GM12878 (cell line): ENCODE measurements around the gene LIMA1. TPM values are rescaled to one million over a fixed set of nuclear protein-coding genes. Genes with fewer than 3 reads are reported as not detected.

Experiments used
- ATAC-seq: fragments of 200-7000 bp; cut with Tn5 transposase; 3 replicates; pipeline ENCODE4 v1.9.1; 2020; ENCODE audit warnings: mild to moderate bottlenecking, moderate library complexity
- BruUV-seq: library from RNA; stranded (reverse); fragments of 400-500 nt; replicated peaks from 2 replicates; lab custom pipeline; 2021; lab: Mats Ljungman, UMichigan
- CTCF ChIA-PET: fragments of 300-600 bp; sonication (Branson Sonifier 250); formaldehyde crosslinking; extraction: SDS; loops from one replicate; lab custom pipeline; 2021; ENCODE audit warnings: inconsistent platforms; lab: Yijun Ruan, JAX
- POLR2A ChIA-PET: fragments of 350-600 bp; formaldehyde crosslinking; extraction: SDS; loops from one replicate; lab custom pipeline; 2021; ENCODE audit warnings: inconsistent platforms; lab: Charles Lee
- RAD21 ChIA-PET: fragments of 300-600 bp; sonication (Branson Sonifier 250); formaldehyde crosslinking; loops from one replicate; lab custom pipeline; 2023; ENCODE audit warnings: antibody characterized with exemption; ENCODE audit not compliant: unreplicated experiment; lab: Charles Lee
- SMC1A ChIA-PET: fragments of 300-600 bp; sonication (Branson Sonifier 250); formaldehyde crosslinking; loops from one replicate; lab custom pipeline; 2023; ENCODE audit not compliant: unreplicated experiment, uncharacterized antibody; lab: Charles Lee
- DNase-seq: peaks from one replicate; pipeline ENCODE4 v3.0.0-alpha.2; 2011; ENCODE audit warnings: low read depth, low spot score
- FAIRE-seq: peaks from 3 replicates; lab custom pipeline; 2011; peaks lifted over from hg19 to GRCh38; lab: Jason Lieb, UNC
- H2AFZ ChIP-seq: 2 replicates; pipeline ENCODE4 v1.6.0; 2011; ENCODE audit warnings: low read depth, low read length, control low read depth; ENCODE audit not compliant: control insufficient read depth
- H3K27ac ChIP-seq: 2 replicates; pipeline ENCODE4 v1.5.1; 2011; ENCODE audit warnings: control low read depth; ENCODE audit not compliant: control insufficient read depth, insufficient read depth
- H3K27me3 ChIP-seq, 2 experiments: replicated peaks in 1 of 2; 2 replicates each; pipeline versions ENCODE4 v1.6.0 to v1.6.1; 2011; ENCODE audit warnings: low read length in 1 of 2; ENCODE audit not compliant: control insufficient read depth in 2 of 2, insufficient read depth in 2 of 2
- H3K36me3 ChIP-seq, 2 experiments: 2 replicates each; pipeline ENCODE4 v1.5.1; 2011; ENCODE audit warnings: low read length in 1 of 2; ENCODE audit not compliant: control insufficient read depth in 2 of 2, insufficient read depth in 2 of 2
- H3K4me1 ChIP-seq: 2 replicates; pipeline ENCODE4 v1.6.1; 2011; ENCODE audit warnings: mild to moderate bottlenecking, low read length, moderate library complexity, mixed read lengths; ENCODE audit not compliant: control insufficient read depth, insufficient read depth
- H3K4me2 ChIP-seq: 2 replicates; pipeline ENCODE4 v1.6.0; 2011; ENCODE audit warnings: control low read depth; ENCODE audit not compliant: control insufficient read depth, insufficient read depth
- H3K4me3 ChIP-seq: fragments of 200-600 bp; sonication (generic); 2 replicates; pipeline ENCODE4 v1.5.1; 2016
- H3K79me2 ChIP-seq: 2 replicates; pipeline ENCODE4 v1.6.0; 2011; ENCODE audit warnings: low read length; ENCODE audit not compliant: control insufficient read depth, insufficient read depth
- H3K9ac ChIP-seq: 2 replicates; pipeline ENCODE4 v1.8.0; 2011; ENCODE audit warnings: low read length, control low read depth, mixed read lengths; ENCODE audit not compliant: control insufficient read depth, insufficient read depth
- H3K9me3 ChIP-seq: replicated peaks from 3 replicates; pipeline ENCODE4 v1.5.1; 2011; ENCODE audit warnings: mild to moderate bottlenecking, low read length; ENCODE audit not compliant: control insufficient read depth, insufficient read depth
- H4K20me1 ChIP-seq: 2 replicates; pipeline ENCODE4 v1.6.0; 2011; ENCODE audit not compliant: control insufficient read depth, insufficient read depth
- BACH1 ChIP-seq: fragments of 450-650 bp; IDR thresholded peaks from 2 replicates; pipeline ENCODE4 v1.6.1; 2017; ENCODE audit warnings: mild to moderate bottlenecking, borderline replicate concordance
- BCLAF1 ChIP-seq: fragments of 450-650 bp; IDR thresholded peaks from 2 replicates; pipeline ENCODE4 v1.6.1; 2017; ENCODE audit warnings: antibody characterized with exemption, mild to moderate bottlenecking, moderate library complexity
- CBFB ChIP-seq: IDR thresholded peaks from 2 replicates; pipeline ENCODE4 v1.6.1; 2016; ENCODE audit warnings: antibody characterized with exemption, low read depth
- E2F8 ChIP-seq: fragments of 450-650 bp; IDR thresholded peaks from 2 replicates; pipeline ENCODE4 v1.6.1; 2018; ENCODE audit warnings: mild to moderate bottlenecking, low read depth, moderate library complexity; ENCODE audit not compliant: partially characterized antibody
- E4F1 ChIP-seq: fragments of 450-650 bp; IDR thresholded peaks from 2 replicates; pipeline ENCODE4 v1.6.1; 2018; ENCODE audit warnings: borderline replicate concordance, mild to moderate bottlenecking; ENCODE audit not compliant: partially characterized antibody
- ELK1 ChIP-seq: IDR thresholded peaks from 2 replicates; pipeline ENCODE4 v1.6.1; 2012; ENCODE audit warnings: low read depth, low read length, improper control_type of control experiment
- ETV6 ChIP-seq, 2 experiments: fragments of 450-650 bp in 1 of 2; IDR thresholded peaks in 1 of 2; conservative IDR thresholded peaks in 1 of 2; 2 replicates each; pipeline ENCODE4 v1.6.1; 2014; ENCODE audit warnings: antibody characterized with exemption in 1 of 2, borderline replicate concordance in 1 of 2, low read depth in 1 of 2, mild to moderate bottlenecking in 1 of 2, moderate library complexity in 1 of 2
- FOS ChIP-seq: IDR thresholded peaks from 3 replicates; pipeline ENCODE4 v1.6.1; 2011; ENCODE audit warnings: borderline replicate concordance; ENCODE audit not compliant: insufficient read length; ENCODE audit errors: extremely low read depth
- NFYB ChIP-seq: IDR thresholded peaks from 2 replicates; pipeline ENCODE4 v1.6.1; 2011; ENCODE audit warnings: low read depth, mild to moderate bottlenecking, low read length, improper control_type of control experiment, moderate library complexity; ENCODE audit not compliant: insufficient read depth
- NR2C1 ChIP-seq: fragments of 450-650 bp; IDR thresholded peaks from 2 replicates; pipeline ENCODE4 v1.6.1; 2017; ENCODE audit warnings: antibody characterized with exemption, mild to moderate bottlenecking, moderate library complexity
- RFX5 ChIP-seq: IDR thresholded peaks from 2 replicates; pipeline ENCODE4 v1.6.1; 2011; ENCODE audit warnings: low read depth, low read length, improper control_type of control experiment
- SMAD1 ChIP-seq: fragments of 450-650 bp; IDR thresholded peaks from 2 replicates; pipeline ENCODE4 v1.6.1; 2018; ENCODE audit warnings: mild to moderate bottlenecking, low read depth; ENCODE audit not compliant: partially characterized antibody
- TCF12 ChIP-seq: IDR thresholded peaks from 2 replicates; pipeline ENCODE4 v1.6.1; 2011; ENCODE audit warnings: low read depth, mild to moderate bottlenecking, low read length
- ZNF384 ChIP-seq: IDR thresholded peaks from 2 replicates; pipeline ENCODE4 v1.6.1; 2012; ENCODE audit warnings: low read depth, mild to moderate bottlenecking, low read length, improper control_type of control experiment, borderline replicate concordance
- ZZZ3 ChIP-seq: IDR thresholded peaks from 2 replicates; pipeline ENCODE4 v1.6.1; 2011; ENCODE audit warnings: low read depth; ENCODE audit not compliant: control insufficient read depth, insufficient read length
- WGBS: methylation state at CpG from one replicate; pipeline ENCODE4 v1.1.6; 2016; ENCODE audit warnings: low lambda C conversion rate; ENCODE audit not compliant: insufficient replicate concordance, insufficient coverage; ENCODE audit errors: missing lambda C conversion rate; 5-methylcytosine and 5-hydroxymethylcytosine counted together
- in situ Hi-C: fragments of 300-500 bp; cut with MboI; formaldehyde crosslinking; loops from 9 replicates; pipeline ENCODE4 v1.14.3; 2018; ENCODE audit warnings: mixed read lengths
- intact Hi-C: fragments of 100-400 bp; cut with micrococcal nuclease; formaldehyde crosslinking; loops from one replicate; pipeline ENCODE4 v1.14.2; 2022; ENCODE audit not compliant: unreplicated experiment
- polyA plus RNA-seq, 11 experiments: library from polyadenylated mRNA; depleted of rRNA in 4 of 11; unstranded in 6 of 11; stranded (reverse) in 5 of 11; fragments of >200 nt; fragmentation: Nextera tagmentation in 4 of 11; fragmentation: Illumina TruSeq in 1 of 11; extraction: Ambion mirVana in 4 of 11; extraction: Trizol in 1 of 11; gene quantifications; 1 replicate in 1 of 11; 2 replicates in 10 of 11; pipeline versions ENCODE4 v1.2.1 to v1.2.3, GENCODE V29; 2011 to 2016; ENCODE audit warnings: inconsistent platforms in 2 of 11, missing spikeins in 2 of 11, low read depth in 1 of 11
- total RNA-seq, 4 experiments: library from RNA; depleted of rRNA in 3 of 4; stranded (reverse); fragments of >200 nt in 3 of 4; fragmentation: Illumina TruSeq in 1 of 4; extraction: Trizol in 1 of 4; gene quantifications; 2 replicates each; pipeline versions ENCODE4 v1.2.1 to v1.2.3, GENCODE V29; 2013 to 2021

LIMA1 gene
- total and polyA plus RNA-seq, 10 of the 15 experiments (the other 5 are each of a cell fraction or from before 2014, with no cell fraction given), result 53.2 to 109 (median 60.8) TPM

GRCh38 chr12:50275556-50275955, 7.8 kb downstream of the LIMA1 start:
- H4K20me1 ChIP-seq, result no peaks in the 10 kb centered on the region
- CTCF ChIA-PET, result interaction anchor here (0.7 to 4.0 kb wide), 3 partner anchors 17 to 191 kb away, joined by 3 to 13 read pairs (median 3); partner anchors contain the start of gene SMARCD1
- intact Hi-C loops, result no loop called here
- H3K36me3 ChIP-seq, result no peaks in the 10 kb centered on the region
- H3K9me3 ChIP-seq, result no peaks in the 10 kb centered on the region
- H3K79me2 ChIP-seq, result no peaks in the 10 kb centered on the region
- SMC1A ChIA-PET, result interaction anchor here (1.5 kb wide), 1 partner anchor 100 kb away, joined by 4 read pairs; no protein-coding TSS in a partner anchor
- POLR2A ChIA-PET, result interaction anchor here (0.9 kb wide), 1 partner anchor 8 kb away, joined by 4 read pairs; the partner anchor contains the start of gene LIMA1
- no peak for ATAC-seq
- H3K4me1 ChIP-seq, result no peaks in the 10 kb centered on the region
- in situ Hi-C loops, result no loop called here
- FAIRE-seq, result no peak
- H3K4me2 ChIP-seq, result no peak overlapping the region
- no peak overlapping the region for H3K27ac ChIP-seq
- WGBS, result 0% methylated on average over 1 of the region's 1 CpG
- RAD21 ChIA-PET, result no interaction called here
- no TSS peak for BruUV-seq
- no peak overlapping the region for H3K4me3 ChIP-seq
- DNase-seq, result no peak
- TF ChIP-seq BACH1 (no peak), ETV6 (conservative IDR thresholded peaks at IDR 0.05 in 1 of 2, IDR thresholded peaks at IDR 0.05 in 1 of 2; ENCODE audit: borderline replicate concordance in 1 of 2, low read depth in 1 of 2) (no peak), ZZZ3 (no peak), BCLAF1 (no peak), RFX5 (no peak), NFYB (no peak), ELK1 (no peak), ZNF384 (no peak), E4F1 (no peak), NR2C1 (no peak), CBFB (no peak), E2F8 (no peak), SMAD1 (no peak), FOS (no peak), TCF12 (no peak)
- TF ChIP-seq, all 136 proteins: peak for 0
- no peak overlapping the region for H2AFZ ChIP-seq
- H3K9ac ChIP-seq, result no peak overlapping the region
- H3K27me3 ChIP-seq, result no peaks in the 10 kb centered on the region
